Measurements from ENCODE around the gene ARHGAP24. TPM values are rescaled to one million over a fixed set of nuclear protein-coding genes. Genes with fewer than 3 reads are reported as not detected.
A peak's percentile ranks its signal among the peaks of the same experiment; 100 is the strongest.

ARHGAP24 gene
- total RNA-seq, 4 donors from 2014 or later = 12.1 to 60.8 (median 18.9) TPM

- no peaks in the 10 kb centered on the region for H3K4me1 ChIP-seq
- no peak for DNase-seq
- TF ChIP-seq POLR2A (IDR thresholded peaks at IDR 0.05) = no peak
- TF ChIP-seq CTCF (IDR thresholded peaks at IDR 0.05) = no peak
- no peaks in the 10 kb centered on the region for H3K36me3 ChIP-seq
- H3K4me3 ChIP-seq = peak overlapping the region in 1 of 2 donors; percentile 22
- H3K27me3 ChIP-seq = no peaks in the 10 kb centered on the region
- intact Hi-C loops (cut with DNase I; ENCODE audit: low total_unique reads) = no loop called here
- peak overlapping the region; percentile 20 to 46 for H3K27ac ChIP-seq
- no peaks in the 10 kb centered on the region for H3K9me3 ChIP-seq
These were observed 353.3 kb downstream of the ARHGAP24 start for GRCh38 chr4:85828027-85828890.

GRCh38 chr4:85829276-85830051, 354.5 kb downstream of the ARHGAP24 start:
- no peak overlapping the region for H3K27ac ChIP-seq
- no peak for TF ChIP-seq POLR2A (IDR thresholded peaks at IDR 0.05)
- no peak overlapping the region for H3K4me3 ChIP-seq
- no peaks in the 10 kb centered on the region for H3K9me3 ChIP-seq
- intact Hi-C loops (cut with DNase I; ENCODE audit: low total_unique reads) = no loop called here
- no peaks in the 10 kb centered on the region for H3K27me3 ChIP-seq
- H3K36me3 ChIP-seq = no peaks in the 10 kb centered on the region
- H3K4me1 ChIP-seq = no peaks in the 10 kb centered on the region
- no peak for DNase-seq

- Histone ChIP-seq H3K27me3 (no peaks in the 10 kb centered on the region), H3K4me1 (no peaks in the 10 kb centered on the region), H3K36me3 (no peaks in the 10 kb centered on the region), H3K4me3 (no peak overlapping the region), H3K9me3 (no peaks in the 10 kb centered on the region), H3K27ac (no peak overlapping the region)
- TF ChIP-seq CTCF (IDR thresholded peaks at IDR 0.05) = no peak
- no peak for TF ChIP-seq POLR2A (IDR thresholded peaks at IDR 0.05)
- DNase-seq = no peak
- intact Hi-C loops (cut with DNase I; ENCODE audit: low total_unique reads) = no loop called here
These were observed 356.7 kb downstream of the ARHGAP24 start for GRCh38 chr4:85831647-85832046.

- intact Hi-C loops (cut with DNase I; ENCODE audit: low total_unique reads) = no loop called here
- H3K9me3 ChIP-seq = no peaks in the 10 kb centered on the region
- H3K36me3 ChIP-seq = no peaks in the 10 kb centered on the region
- no peak for TF ChIP-seq POLR2A (IDR thresholded peaks at IDR 0.05)
- no peak for TF ChIP-seq CTCF (IDR thresholded peaks at IDR 0.05)
- H3K4me3 ChIP-seq = no peak overlapping the region
- H3K27me3 ChIP-seq = no peaks in the 10 kb centered on the region
- H3K4me1 ChIP-seq = peaks cover 0 to 3% of the 10 kb centered on the region in 2 donors
- no peak for DNase-seq
- H3K27ac ChIP-seq = no peak overlapping the region
These were observed 358.4 kb downstream of the ARHGAP24 start for GRCh38 chr4:85833302-85833701.

- Histone ChIP-seq H3K4me1 (peaks cover 0 to 3% of the 10 kb centered on the region in 2 donors), H3K36me3 (no peaks in the 10 kb centered on the region), H3K9me3 (no peaks in the 10 kb centered on the region), H3K27me3 (no peaks in the 10 kb centered on the region), H3K27ac (no peak overlapping the region), H3K4me3 (no peak overlapping the region)
- no peak for TF ChIP-seq POLR2A (IDR thresholded peaks at IDR 0.05)
- no peak for TF ChIP-seq CTCF (IDR thresholded peaks at IDR 0.05)
- DNase-seq = no peak
- intact Hi-C loops (cut with DNase I; ENCODE audit: low total_unique reads) = no loop called here
These were observed 360.0 kb downstream of the ARHGAP24 start for GRCh38 chr4:85834934-85835333.
